Heart right ventricle (tissue), 16 donors: ENCODE measurements around the gene L2HGDH. TPM values are rescaled to one million over a fixed set of nuclear protein-coding genes. Genes with fewer than 3 reads are reported as not detected.

Source experiments
- ATAC-seq, 8 donors: fragments of 200-7000 bp; cut with Tn5 transposase; one replicate each; pipeline ENCODE4 v1.9.1; 2020; ENCODE audit warnings: mild to moderate bottlenecking in 8 of 8, moderate library complexity in 8 of 8, moderate number of reproducible peaks in 1 of 8
- DNase-seq, 2 donors: peaks; one replicate each; pipeline ENCODE4 v3.0.0-alpha.2; 2020
- H3K27ac ChIP-seq, 10 donors: fragments of 200-600 bp; sonication (generic) in 2 of 10; one replicate each; pipeline versions ENCODE4 v1.5.0 to v1.8.0; 2020 to 2022; ENCODE audit warnings: mild to moderate bottlenecking in 3 of 10
- H3K27me3 ChIP-seq, 7 donors: fragments of 200-600 bp; one replicate each; pipeline ENCODE4 v1.8.0; 2021 to 2022; ENCODE audit warnings: mild to moderate bottlenecking in 2 of 7
- H3K36me3 ChIP-seq, 9 donors: fragments of 200-600 bp; sonication (generic) in 1 of 9; one replicate each; pipeline versions ENCODE4 v1.5.0 to v1.8.0; 2020 to 2022; ENCODE audit warnings: mild to moderate bottlenecking in 2 of 9
- H3K4me1 ChIP-seq, 9 donors: fragments of 200-600 bp; sonication (generic) in 1 of 9; one replicate each; pipeline versions ENCODE4 v1.5.0 to v1.8.0; 2020 to 2022; ENCODE audit warnings: mild to moderate bottlenecking in 4 of 9
- H3K4me3 ChIP-seq, 10 donors: fragments of 200-600 bp; sonication (generic) in 2 of 10; one replicate each; pipeline versions ENCODE4 v1.5.0 to v1.8.0; 2020 to 2022; ENCODE audit warnings: mild to moderate bottlenecking in 7 of 10, moderate library complexity in 2 of 10
- H3K9me3 ChIP-seq, 11 donors: fragments of 200-600 bp in 10 of 11; sonication (generic) in 2 of 11; one replicate each; pipeline versions ENCODE4 v1.5.0 to v1.8.0; 2013 to 2022; ENCODE audit warnings: mild to moderate bottlenecking in 2 of 11, control low read depth in 1 of 11, moderate library complexity in 1 of 11
- CTCF ChIP-seq, 9 donors: fragments of 200-600 bp; sonication (generic) in 2 of 9; IDR thresholded peaks; one replicate each; pipeline versions ENCODE4 v1.5.0 to v1.8.0; 2021 to 2022; ENCODE audit warnings: antibody characterized with exemption in 9 of 9, mild to moderate bottlenecking in 5 of 9, moderate library complexity in 1 of 9
- WGBS, 2 donors: extraction: QIAGEN DNeasy Blood & Tissue Kit; methylation state at CpG; one replicate each; pipeline ENCODE4 v1.1.7; 2013; ENCODE audit warnings: inconsistent platforms in 1 of 2; 5-methylcytosine and 5-hydroxymethylcytosine counted together
- intact Hi-C, 10 donors: fragments of 100-400 bp; cut with DNase I; formaldehyde crosslinking; loops; one replicate each; pipeline versions ENCODE4 v1.11.1 to v1.14.2; 2022
- polyA plus RNA-seq, 2 donors: library from polyadenylated mRNA; stranded (reverse); fragments of 200-250 nt; gene quantifications; one replicate each; pipeline ENCODE4 v1.2.3, GENCODE V29; 2013
- total RNA-seq, 10 donors: library from RNA; stranded (reverse); fragmentation: NEBNext Ultra II Directional in 3 of 10; extraction: Animal tissue kit (Norgen Biotek cat#: 25700) in 3 of 10; gene quantifications; one replicate each; pipeline versions ENCODE4 v1.2.1 to v1.2.4, GENCODE V29; 2021 to 2023
- donor health status: Arrhythmogenic right ventricular cardiomyopathy.
- donor health status: ischemic (EF 13 %, LVEDD 7.1; RV severe dilation, severe dysfunction).
- donor health status: healthy with polysubstance abuse.
- donor health status: DM: no; HTN: yes; CAD: no.
- donor health status: DM: no; HTN: no; CAD: no.
- donor health status: ischemic (EF 25% LVEDD 6.9; RV normal size, moderate dysfunction).
- donor health status: ischemic (EF 25% LVEDD 5.7; RV mildly dilated, moderate dysfunction).
- donor health status: healthy.
- donor health status: DM: yes; HTN: yes; CAD: no.
- donor health status: Ischemic cardiomyopathy.
- donor health status: ischemic (EF 35%, LVEDD 5.7; RV mildly dilated, moderate dysfunction).
- donor health status: nonischemic (EF 11% LVEDD 7.7; RV severe dilation, severe dysfunction).
- donor health status: DM: yes; HTN: yes; CAD: no.
- donor health status: PGD.
- donor health status: ischemic (EF 29% LVEDD 5.4; RV normal size, mild dysfunction).
- donor health status: nonischemic (EF 23%, LVEDD 6.1; RV moderate dilation, normal function).

Gene L2HGDH
- total and polyA plus RNA-seq, 12 donors, result 1.9 to 15.5 (median 11.6) TPM

GRCh38 chr14:50343434-50343833 is 31.4 kb upstream of the L2HGDH start:
- DNase-seq (no peak), ATAC-seq (peak in 2 of 8 donors; percentile 4 to 18)
- H3K27ac ChIP-seq, result peak overlapping the region in 7 of 10 donors; percentile 25 to 66 (median 47)
- intact Hi-C loops, result loop anchor here in 1 of 10 donors (5.0 kb wide), 1 partner anchor 189 kb away; the partner anchor contains the start of gene MAP4K5
- no peaks in the 10 kb centered on the region for H3K9me3 ChIP-seq
- no peak overlapping the region for H3K4me3 ChIP-seq
- no peak for TF ChIP-seq CTCF (IDR thresholded peaks at IDR 0.05)
- 55 to 64% methylated on average over 1 of the region's 1 CpG for WGBS, 2 donors
- H3K36me3 ChIP-seq, result peaks cover 0 to 20% (median 0%) of the 10 kb centered on the region in 9 donors
- H3K27me3 ChIP-seq, result no peaks in the 10 kb centered on the region
- H3K4me1 ChIP-seq, result peaks cover 4 to 53% (median 39%) of the 10 kb centered on the region in 9 donors

GRCh38 chr14:50342221-50343078 is 30.4 kb upstream of the L2HGDH start:
- H3K9me3 ChIP-seq, result no peaks in the 10 kb centered on the region
- peak overlapping the region in 9 of 10 donors; percentile 25 to 66 (median 47) for H3K27ac ChIP-seq
- WGBS, 2 donors, result 4 to 8% methylated on average over 8 of the region's 8 CpGs
- ATAC-seq, result peak; percentile 87 to 93 (median 91)
- peaks cover 0 to 30% (median 0%) of the 10 kb centered on the region in 9 donors for H3K36me3 ChIP-seq
- H3K27me3 ChIP-seq, result no peaks in the 10 kb centered on the region
- H3K4me1 ChIP-seq, result peaks cover 4 to 43% (median 32%) of the 10 kb centered on the region in 9 donors
- DNase-seq, result peak; percentile 33 to 60
- peak overlapping the region in 8 of 10 donors; percentile 4 to 35 (median 24) for H3K4me3 ChIP-seq
- intact Hi-C loops, result loop anchor here in 1 of 10 donors (5.0 kb wide), 1 partner anchor 190 kb away; the partner anchor contains the start of gene MAP4K5
- TF ChIP-seq CTCF (IDR thresholded peaks at IDR 0.05), result peak in 8 of 9 donors; percentile 8 to 71 (median 43)

GRCh38 chr14:50340963-50341362 is 28.9 kb upstream of the L2HGDH start:
- no peak for DNase-seq
- H3K27me3 ChIP-seq, result no peaks in the 10 kb centered on the region
- TF ChIP-seq CTCF (IDR thresholded peaks at IDR 0.05), result no peak
- H3K27ac ChIP-seq, result no peak overlapping the region
- no peak overlapping the region for H3K4me3 ChIP-seq
- H3K4me1 ChIP-seq, result peaks cover 4 to 48% (median 36%) of the 10 kb centered on the region in 9 donors
- no peaks in the 10 kb centered on the region for H3K9me3 ChIP-seq
- peaks cover 0 to 31% (median 0%) of the 10 kb centered on the region in 9 donors for H3K36me3 ChIP-seq
- intact Hi-C loops, result loop anchor here in 1 of 10 donors (5.0 kb wide), 1 partner anchor 191 kb away; the partner anchor contains the start of gene MAP4K5
- WGBS, 2 donors, result 93 to 94% methylated on average over 9 of the region's 9 CpGs
- no peak for ATAC-seq

GRCh38 chr14:50340045-50340444 is 28.0 kb upstream of the L2HGDH start:
- WGBS, 2 donors, result 91 to 94% methylated on average over 5 of the region's 5 CpGs
- no peak overlapping the region for H3K27ac ChIP-seq
- ATAC-seq (no peak), DNase-seq (no peak)
- TF ChIP-seq CTCF (IDR thresholded peaks at IDR 0.05), result no peak
- intact Hi-C loops, result loop anchor here in 1 of 10 donors (5.0 kb wide), 1 partner anchor 192 kb away; the partner anchor contains the start of gene MAP4K5
- H3K9me3 ChIP-seq, result no peaks in the 10 kb centered on the region
- H3K36me3 ChIP-seq, result peaks cover 0 to 31% (median 0%) of the 10 kb centered on the region in 9 donors
- H3K4me3 ChIP-seq, result no peak overlapping the region
- H3K27me3 ChIP-seq, result no peaks in the 10 kb centered on the region
- peaks cover 4 to 50% (median 45%) of the 10 kb centered on the region in 9 donors for H3K4me1 ChIP-seq
